ENCODE data around the gene KCNIP2.

GRCh38 chr10:101841826-101842225, 1.8 kb downstream of the KCNIP2 start:
- TF ChIP-seq RAD21 (IDR thresholded peaks at IDR 0.05) (no peak), CTCF (IDR thresholded peaks at IDR 0.05; ENCODE audit: low read depth, low read length, missing input control) (no peak), JUND (IDR thresholded peaks at IDR 0.05) (no peak), EGR1 (IDR thresholded peaks at IDR 0.05; ENCODE audit: low read depth in 2 of 2) (no peak)

All from liver (tissue), 3 donors.